ENCODE measurements around the gene SEMA3D. TPM values are rescaled to one million over a fixed set of nuclear protein-coding genes. Genes with fewer than 3 reads are reported as not detected.

The SEMA3D gene
- total RNA-seq, 2 donors from 2014 or later, result 10.7 to 16.5 TPM

DNA sequence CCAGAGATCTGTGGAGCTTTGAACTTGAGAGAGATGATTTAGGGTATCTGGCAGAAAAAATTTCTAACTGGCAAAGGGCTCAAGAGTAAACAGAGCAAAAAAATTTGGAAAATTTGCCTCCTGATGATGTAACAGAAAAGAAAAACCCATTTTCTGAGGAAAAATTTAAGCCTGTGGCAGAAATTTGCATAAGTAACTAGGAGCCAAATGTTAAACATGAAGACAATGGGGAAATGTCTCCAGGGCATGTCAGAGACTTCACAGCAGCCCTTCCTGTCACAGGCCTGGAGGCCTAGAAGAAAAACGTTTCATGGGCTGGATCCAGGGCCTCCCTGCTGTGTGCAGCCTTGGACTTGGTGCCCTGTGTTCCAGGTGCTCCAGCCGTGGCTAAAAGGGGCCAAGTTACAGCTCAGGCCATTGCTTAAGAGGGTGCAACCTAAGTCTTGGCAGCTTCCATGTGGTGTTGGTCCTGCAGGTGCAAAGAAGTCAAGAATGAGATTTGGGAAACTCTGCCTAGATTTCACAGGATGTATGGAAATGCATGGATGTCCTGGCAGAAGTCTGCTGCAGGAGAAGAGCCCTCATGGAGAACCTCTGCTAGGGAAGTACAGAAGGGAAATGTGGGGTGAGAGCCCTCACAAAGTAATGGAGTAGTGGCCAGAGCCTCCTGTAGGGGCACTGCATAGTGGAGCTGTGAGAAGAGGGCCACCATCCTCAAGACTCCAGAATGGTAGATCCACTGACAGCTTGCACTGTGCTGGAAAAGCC is 8.1 kb downstream of the SEMA3D start:
- no peaks in the 10 kb centered on the region for H3K9me3 ChIP-seq
- H3K36me3 ChIP-seq, result no peaks in the 10 kb centered on the region
- WGBS, result 55% methylated on average over 2 of the region's 2 CpGs
- no peak for DNase-seq (ENCODE audit: low spot score)
- H3K4me1 ChIP-seq (replicated peaks), result no peaks in the 10 kb centered on the region
- H3K27me3 ChIP-seq (replicated peaks; ENCODE audit: insufficient read depth), result no peaks in the 10 kb centered on the region
- intact Hi-C loops (cut with DNase I), result no loop called here
- H3K27ac ChIP-seq, result no peak overlapping the region
- H3K4me3 ChIP-seq, result no peak overlapping the region
- TF ChIP-seq POLR2AphosphoS5 (IDR thresholded peaks at IDR 0.05) (no peak), POLR2A (IDR thresholded peaks at IDR 0.05) (no peak), CTCF (IDR thresholded peaks at IDR 0.05) (no peak)

DNA sequence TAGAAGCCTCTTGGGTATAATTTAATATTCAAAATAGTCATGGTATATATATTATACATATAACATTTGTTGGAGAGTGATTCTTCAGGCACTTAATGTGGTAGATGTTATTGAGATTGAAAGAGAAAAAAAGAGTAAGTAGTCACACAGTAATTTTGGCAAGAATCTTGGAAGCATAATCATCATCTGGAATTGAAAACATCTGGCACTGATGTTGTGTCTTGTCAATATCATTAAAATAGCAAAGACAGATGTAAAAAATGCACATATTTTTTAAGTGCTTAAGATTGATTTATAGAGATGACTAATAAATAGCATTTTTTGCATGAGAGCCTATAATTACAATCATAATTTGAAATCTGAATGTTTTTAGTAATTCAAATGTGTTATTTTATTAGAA is 9.5 kb downstream of the SEMA3D start:
- Histone ChIP-seq H3K9me3 (no peaks in the 10 kb centered on the region), H3K27ac (no peak overlapping the region), H3K27me3 (replicated peaks; ENCODE audit: insufficient read depth) (no peaks in the 10 kb centered on the region), H3K36me3 (no peaks in the 10 kb centered on the region), H3K4me3 (no peak overlapping the region), H3K4me1 (replicated peaks) (no peaks in the 10 kb centered on the region)
- intact Hi-C loops (cut with DNase I), result no loop called here
- no peak for DNase-seq (ENCODE audit: low spot score)
- no peak for TF ChIP-seq POLR2A (IDR thresholded peaks at IDR 0.05)
- TF ChIP-seq CTCF (IDR thresholded peaks at IDR 0.05), result no peak
- TF ChIP-seq POLR2AphosphoS5 (IDR thresholded peaks at IDR 0.05), result no peak

GRCh38 chr7:85176197-85176596 is 10.7 kb downstream of the SEMA3D start:
- intact Hi-C loops (cut with DNase I), result no loop called here
- Histone ChIP-seq H3K4me3 (no peak overlapping the region), H3K9me3 (no peaks in the 10 kb centered on the region), H3K27me3 (replicated peaks; ENCODE audit: insufficient read depth) (no peaks in the 10 kb centered on the region), H3K27ac (no peak overlapping the region), H3K36me3 (no peaks in the 10 kb centered on the region), H3K4me1 (replicated peaks) (no peaks in the 10 kb centered on the region)
- DNase-seq (ENCODE audit: low spot score), result no peak
- WGBS, result 82% methylated on average over 1 of the region's 1 CpG
- TF ChIP-seq CTCF (IDR thresholded peaks at IDR 0.05) (no peak), POLR2A (IDR thresholded peaks at IDR 0.05) (no peak), POLR2AphosphoS5 (IDR thresholded peaks at IDR 0.05) (no peak)

GRCh38 chr7:85175217-85175616 is 11.6 kb downstream of the SEMA3D start:
- Histone ChIP-seq H3K4me3 (no peak overlapping the region), H3K4me1 (replicated peaks) (no peaks in the 10 kb centered on the region), H3K9me3 (no peaks in the 10 kb centered on the region), H3K27ac (no peak overlapping the region), H3K36me3 (no peaks in the 10 kb centered on the region), H3K27me3 (replicated peaks; ENCODE audit: insufficient read depth) (no peaks in the 10 kb centered on the region)
- 32% methylated on average over 3 of the region's 3 CpGs for WGBS
- intact Hi-C loops (cut with DNase I), result no loop called here
- no peak for DNase-seq (ENCODE audit: low spot score)
- TF ChIP-seq POLR2A (IDR thresholded peaks at IDR 0.05), result no peak
- no peak for TF ChIP-seq CTCF (IDR thresholded peaks at IDR 0.05)
- TF ChIP-seq POLR2AphosphoS5 (IDR thresholded peaks at IDR 0.05), result no peak

- H3K4me1 ChIP-seq (replicated peaks), result no peaks in the 10 kb centered on the region
- no peaks in the 10 kb centered on the region for H3K27me3 ChIP-seq (replicated peaks; ENCODE audit: insufficient read depth)
- no peak overlapping the region for H3K4me3 ChIP-seq
- H3K27ac ChIP-seq, result no peak overlapping the region
- no peaks in the 10 kb centered on the region for H3K36me3 ChIP-seq
- intact Hi-C loops (cut with DNase I), result no loop called here
- no peaks in the 10 kb centered on the region for H3K9me3 ChIP-seq
- 33% methylated on average over 3 of the region's 3 CpGs for WGBS
- DNase-seq (ENCODE audit: low spot score), result no peak
- no peak for TF ChIP-seq CTCF (IDR thresholded peaks at IDR 0.05)
- TF ChIP-seq POLR2AphosphoS5 (IDR thresholded peaks at IDR 0.05), result no peak
- TF ChIP-seq POLR2A (IDR thresholded peaks at IDR 0.05), result no peak
Measured at GRCh38 chr7:85172530-85172941, 14.3 kb downstream of the SEMA3D start.

Data from prostate gland (tissue), 2 donors.